SK-N-SH treated with all-trans-retinoic acid at 6 μM for 48 hours (cell line): Measurements from ENCODE around the gene PTPN13.

Experiments used
- ARNTL ChIP-seq: fragments of 450-650 bp; formaldehyde crosslinking; IDR thresholded peaks from 2 replicates; pipeline ENCODE4 v1.5.0; 2020; ENCODE audit warnings: low read depth, mild to moderate bottlenecking, moderate library complexity, borderline replicate concordance
- GLIS3 ChIP-seq: fragments of 250-450 bp; sonication (Bioruptor Pico); IDR thresholded peaks from 2 replicates; pipeline ENCODE4 v1.5.0; 2020; ENCODE audit warnings: mild to moderate bottlenecking, moderate library complexity
- ISL1 ChIP-seq: fragments of 250-450 bp; sonication (Bioruptor Pico); IDR thresholded peaks from 2 replicates; pipeline ENCODE4 v2.1.2; 2022; ENCODE audit warnings: mild to moderate bottlenecking, moderate library complexity
- RARB ChIP-seq: fragments of 250-450 bp; sonication (Bioruptor Pico); IDR thresholded peaks from 2 replicates; pipeline ENCODE4 v1.8.0; 2021; ENCODE audit warnings: mild to moderate bottlenecking, moderate library complexity
- ZFP30 ChIP-seq: fragments of 450-650 bp; formaldehyde crosslinking; IDR thresholded peaks from 2 replicates; pipeline ENCODE4 v1.5.0; 2022; ENCODE audit warnings: mild to moderate bottlenecking, moderate library complexity
- ZNF70 ChIP-seq: fragments of 450-650 bp; formaldehyde crosslinking; IDR thresholded peaks from 2 replicates; pipeline ENCODE4 v1.5.0; 2020; ENCODE audit warnings: mild to moderate bottlenecking, moderate library complexity
- TF ChIP-seq, protein P1 (sequence below): fragments of 250-450 bp; sonication (Bioruptor Pico); IDR thresholded peaks from 2 replicates; pipeline ENCODE4 v1.5.1; 2020; ENCODE audit warnings: low read depth, mild to moderate bottlenecking, moderate library complexity
- TF ChIP-seq, protein P2 (sequence below): fragments of 250-450 bp; sonication (Bioruptor Pico); IDR thresholded peaks from 2 replicates; pipeline ENCODE4 v1.5.0; 2020; ENCODE audit warnings: mild to moderate bottlenecking, moderate library complexity

- TF ChIP-seq, protein P1, sequence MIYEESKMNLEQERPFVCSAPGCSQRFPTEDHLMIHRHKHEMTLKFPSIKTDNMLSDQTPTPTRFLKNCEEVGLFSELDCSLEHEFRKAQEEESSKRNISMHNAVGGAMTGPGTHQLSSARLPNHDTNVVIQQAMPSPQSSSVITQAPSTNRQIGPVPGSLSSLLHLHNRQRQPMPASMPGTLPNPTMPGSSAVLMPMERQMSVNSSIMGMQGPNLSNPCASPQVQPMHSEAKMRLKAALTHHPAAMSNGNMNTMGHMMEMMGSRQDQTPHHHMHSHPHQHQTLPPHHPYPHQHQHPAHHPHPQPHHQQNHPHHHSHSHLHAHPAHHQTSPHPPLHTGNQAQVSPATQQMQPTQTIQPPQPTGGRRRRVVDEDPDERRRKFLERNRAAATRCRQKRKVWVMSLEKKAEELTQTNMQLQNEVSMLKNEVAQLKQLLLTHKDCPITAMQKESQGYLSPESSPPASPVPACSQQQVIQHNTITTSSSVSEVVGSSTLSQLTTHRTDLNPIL (CRISPR knock-in tag) = no peak
- no peak for TF ChIP-seq ZFP30 (CRISPR knock-in tag)
- TF ChIP-seq ARNTL (CRISPR knock-in tag) = no peak
- TF ChIP-seq, protein P2, sequence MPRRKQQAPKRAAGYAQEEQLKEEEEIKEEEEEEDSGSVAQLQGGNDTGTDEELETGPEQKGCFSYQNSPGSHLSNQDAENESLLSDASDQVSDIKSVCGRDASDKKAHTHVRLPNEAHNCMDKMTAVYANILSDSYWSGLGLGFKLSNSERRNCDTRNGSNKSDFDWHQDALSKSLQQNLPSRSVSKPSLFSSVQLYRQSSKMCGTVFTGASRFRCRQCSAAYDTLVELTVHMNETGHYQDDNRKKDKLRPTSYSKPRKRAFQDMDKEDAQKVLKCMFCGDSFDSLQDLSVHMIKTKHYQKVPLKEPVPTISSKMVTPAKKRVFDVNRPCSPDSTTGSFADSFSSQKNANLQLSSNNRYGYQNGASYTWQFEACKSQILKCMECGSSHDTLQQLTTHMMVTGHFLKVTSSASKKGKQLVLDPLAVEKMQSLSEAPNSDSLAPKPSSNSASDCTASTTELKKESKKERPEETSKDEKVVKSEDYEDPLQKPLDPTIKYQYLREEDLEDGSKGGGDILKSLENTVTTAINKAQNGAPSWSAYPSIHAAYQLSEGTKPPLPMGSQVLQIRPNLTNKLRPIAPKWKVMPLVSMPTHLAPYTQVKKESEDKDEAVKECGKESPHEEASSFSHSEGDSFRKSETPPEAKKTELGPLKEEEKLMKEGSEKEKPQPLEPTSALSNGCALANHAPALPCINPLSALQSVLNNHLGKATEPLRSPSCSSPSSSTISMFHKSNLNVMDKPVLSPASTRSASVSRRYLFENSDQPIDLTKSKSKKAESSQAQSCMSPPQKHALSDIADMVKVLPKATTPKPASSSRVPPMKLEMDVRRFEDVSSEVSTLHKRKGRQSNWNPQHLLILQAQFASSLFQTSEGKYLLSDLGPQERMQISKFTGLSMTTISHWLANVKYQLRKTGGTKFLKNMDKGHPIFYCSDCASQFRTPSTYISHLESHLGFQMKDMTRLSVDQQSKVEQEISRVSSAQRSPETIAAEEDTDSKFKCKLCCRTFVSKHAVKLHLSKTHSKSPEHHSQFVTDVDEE (CRISPR knock-in tag) = no peak
- no peak for TF ChIP-seq RARB (CRISPR knock-in tag)
- no peak for TF ChIP-seq GLIS3 (CRISPR knock-in tag)
- TF ChIP-seq ZNF70 (CRISPR knock-in tag) = no peak
- TF ChIP-seq ISL1 (CRISPR knock-in tag) = no peak
Observed at GRCh38 chr4:86825511-86825910, 231.4 kb downstream of the PTPN13 start.
